Measurements from ENCODE around the gene CRISP3.

CRISP3 gene, protein sequence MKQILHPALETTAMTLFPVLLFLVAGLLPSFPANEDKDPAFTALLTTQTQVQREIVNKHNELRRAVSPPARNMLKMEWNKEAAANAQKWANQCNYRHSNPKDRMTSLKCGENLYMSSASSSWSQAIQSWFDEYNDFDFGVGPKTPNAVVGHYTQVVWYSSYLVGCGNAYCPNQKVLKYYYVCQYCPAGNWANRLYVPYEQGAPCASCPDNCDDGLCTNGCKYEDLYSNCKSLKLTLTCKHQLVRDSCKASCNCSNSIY

GRCh38 chr6:49744259-49744658 lies at the start of gene CRISP3:
Gene CRISP3 (minus strand): TSS chr6:49744388. CDS start chr6:49744367, 21 bp downstream.
- no peak for DNase-seq (ENCODE audit: low read depth)
- in situ Hi-C loops (cut with HindIII; ENCODE audit: low sequenced_read_pairs): no loop called here
- H3K4me3 ChIP-seq (ENCODE audit: low read depth, low read length): no peak within 1 kb of the TSS
- TF ChIP-seq, protein P1, sequence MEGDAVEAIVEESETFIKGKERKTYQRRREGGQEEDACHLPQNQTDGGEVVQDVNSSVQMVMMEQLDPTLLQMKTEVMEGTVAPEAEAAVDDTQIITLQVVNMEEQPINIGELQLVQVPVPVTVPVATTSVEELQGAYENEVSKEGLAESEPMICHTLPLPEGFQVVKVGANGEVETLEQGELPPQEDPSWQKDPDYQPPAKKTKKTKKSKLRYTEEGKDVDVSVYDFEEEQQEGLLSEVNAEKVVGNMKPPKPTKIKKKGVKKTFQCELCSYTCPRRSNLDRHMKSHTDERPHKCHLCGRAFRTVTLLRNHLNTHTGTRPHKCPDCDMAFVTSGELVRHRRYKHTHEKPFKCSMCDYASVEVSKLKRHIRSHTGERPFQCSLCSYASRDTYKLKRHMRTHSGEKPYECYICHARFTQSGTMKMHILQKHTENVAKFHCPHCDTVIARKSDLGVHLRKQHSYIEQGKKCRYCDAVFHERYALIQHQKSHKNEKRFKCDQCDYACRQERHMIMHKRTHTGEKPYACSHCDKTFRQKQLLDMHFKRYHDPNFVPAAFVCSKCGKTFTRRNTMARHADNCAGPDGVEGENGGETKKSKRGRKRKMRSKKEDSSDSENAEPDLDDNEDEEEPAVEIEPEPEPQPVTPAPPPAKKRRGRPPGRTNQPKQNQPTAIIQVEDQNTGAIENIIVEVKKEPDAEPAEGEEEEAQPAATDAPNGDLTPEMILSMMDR (IDR thresholded peaks at IDR 0.05; ENCODE audit: low read depth, low read length, missing control alignments): no peak

GRCh38 chr6:49790341-49790740 lies 46.2 kb upstream of the CRISP3 start:
- TF ChIP-seq, protein P1 (IDR thresholded peaks at IDR 0.05; ENCODE audit: low read depth, low read length, missing control alignments): no peak
- in situ Hi-C loops (cut with HindIII; ENCODE audit: low sequenced_read_pairs): no loop called here
- H3K4me3 ChIP-seq (ENCODE audit: low read depth, low read length): no peak overlapping the region
- DNase-seq (ENCODE audit: low read depth): no peak

- in situ Hi-C loops (cut with HindIII; ENCODE audit: low sequenced_read_pairs): no loop called here
- TF ChIP-seq, protein P1 (IDR thresholded peaks at IDR 0.05; ENCODE audit: low read depth, low read length, missing control alignments): no peak
- H3K4me3 ChIP-seq (ENCODE audit: low read depth, low read length): no peak within 1 kb of the TSS
- DNase-seq (ENCODE audit: low read depth): no peak
These were observed 43.0 kb upstream of the CRISP3 start, which contains the start of gene PGK2 for GRCh38 chr6:49787176-49787575. Gene PGK2 (minus strand): TSS chr6:49787285. CDS start chr6:49787187, 98 bp downstream.

DNA sequence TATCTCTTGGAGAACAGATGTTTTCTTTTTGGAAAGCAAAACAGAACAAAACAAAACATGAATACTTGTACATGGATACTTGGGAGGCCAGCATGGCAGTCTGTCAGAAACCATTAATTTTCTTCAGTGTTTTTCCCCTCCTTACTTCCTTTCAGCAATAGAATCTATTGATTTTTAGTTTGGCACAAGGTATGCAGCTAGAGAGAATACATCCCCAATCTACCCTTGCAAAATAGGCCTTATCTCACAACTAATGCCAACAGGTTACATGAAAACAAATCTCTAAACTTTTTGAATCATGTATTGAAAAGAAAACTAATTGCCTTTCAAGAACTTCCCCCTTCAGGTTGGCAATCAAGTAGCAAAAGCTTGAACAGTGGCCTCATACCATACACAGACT lies 40.1 kb upstream of the CRISP3 start:
- TF ChIP-seq, protein P1 (IDR thresholded peaks at IDR 0.05; ENCODE audit: low read depth, low read length, missing control alignments): no peak
- in situ Hi-C loops (cut with HindIII; ENCODE audit: low sequenced_read_pairs): no loop called here
- H3K4me3 ChIP-seq (ENCODE audit: low read depth, low read length): no peak overlapping the region
- no peak for DNase-seq (ENCODE audit: low read depth)

DNA sequence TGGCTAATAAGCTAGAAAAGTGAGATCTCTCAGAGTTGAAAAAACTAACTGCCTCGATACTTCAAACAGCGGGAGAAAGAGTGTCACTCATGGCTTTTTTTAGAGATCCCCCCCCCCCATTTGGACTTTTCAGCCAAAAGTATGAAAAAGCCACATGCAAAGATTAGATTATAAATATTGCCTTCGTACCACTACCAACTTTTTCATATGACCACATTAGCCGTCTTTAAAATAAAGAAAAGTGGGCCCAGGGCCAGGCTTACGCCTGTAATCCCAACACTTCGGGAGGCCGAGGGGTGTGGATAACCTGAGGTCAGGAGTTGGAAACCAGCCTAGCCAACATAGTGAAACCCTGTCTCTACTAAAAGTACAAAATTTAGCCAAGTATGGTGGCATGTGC lies 38.5 kb upstream of the CRISP3 start:
- in situ Hi-C loops (cut with HindIII; ENCODE audit: low sequenced_read_pairs): no loop called here
- TF ChIP-seq, protein P1 (IDR thresholded peaks at IDR 0.05; ENCODE audit: low read depth, low read length, missing control alignments): no peak
- DNase-seq (ENCODE audit: low read depth): no peak
- H3K4me3 ChIP-seq (ENCODE audit: low read depth, low read length): no peak overlapping the region

DNA sequence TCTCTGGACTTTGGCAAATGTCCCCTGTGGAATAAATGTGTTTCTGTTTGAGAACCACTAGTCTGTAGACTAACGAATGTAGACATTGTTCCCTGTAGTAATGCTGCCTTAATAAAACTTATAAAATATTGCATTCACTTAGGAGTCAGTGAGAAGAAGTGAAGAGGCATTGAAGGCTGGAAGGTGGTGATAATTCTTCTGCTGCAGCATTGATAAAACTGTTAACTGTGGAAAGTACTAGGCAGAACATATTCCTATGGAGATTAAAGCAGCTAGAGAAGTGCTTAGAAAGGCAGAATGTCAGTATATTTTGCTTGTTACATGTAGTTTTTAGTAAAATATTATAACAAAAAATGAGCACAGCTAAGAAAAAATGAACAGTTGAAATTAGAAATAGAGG lies 38.1 kb upstream of the CRISP3 start:
- in situ Hi-C loops (cut with HindIII; ENCODE audit: low sequenced_read_pairs): no loop called here
- DNase-seq (ENCODE audit: low read depth): no peak
- TF ChIP-seq, protein P1 (IDR thresholded peaks at IDR 0.05; ENCODE audit: low read depth, low read length, missing control alignments): no peak
- H3K4me3 ChIP-seq (ENCODE audit: low read depth, low read length): no peak overlapping the region
